Hepatocyte (in vitro differentiated cells): ENCODE measurements around the gene PHF2.

Experiments
- CTCF ChIP-seq: fragments of 200-600 bp; sonication (generic); IDR thresholded peaks from 2 replicates; pipeline ENCODE4 v1.5.1; 2016; ENCODE audit warnings: antibody characterized with exemption, mild to moderate bottlenecking; ENCODE audit not compliant: poor library complexity
- EZH2 ChIP-seq: fragments of 200-600 bp; sonication (generic); IDR thresholded peaks from 2 replicates; pipeline ENCODE4 v1.6.1; 2016; ENCODE audit warnings: antibody characterized with exemption, mild to moderate bottlenecking, borderline replicate concordance
- EZH2phosphoT487 ChIP-seq: fragments of 200-600 bp; sonication (generic); IDR thresholded peaks from one replicate; pipeline ENCODE4 v1.6.1; 2018; ENCODE audit warnings: antibody characterized with exemption, mild to moderate bottlenecking, low read depth, moderate library complexity; ENCODE audit not compliant: unreplicated experiment, severe bottlenecking

GRCh38 chr9:93541581-93542349 is 34.6 kb upstream of the PHF2 start:
- no peak for TF ChIP-seq CTCF
- TF ChIP-seq EZH2: no peak
- no peak for TF ChIP-seq EZH2phosphoT487
